Endothelial cell (in vitro differentiated cells): ENCODE measurements around the gene LBX1. TPM values are rescaled to one million over a fixed set of nuclear protein-coding genes. Genes with fewer than 3 reads are reported as not detected.

Source experiments
- DNase-seq: peaks from one replicate; pipeline ENCODE4 v3.0.0; 2021; ENCODE audit warnings: low spot score
- H3K27ac Mint-ChIP-seq: one replicate; pipeline ENCODE4 v1.8.0; 2021; ENCODE audit warnings: mixed read lengths, inconsistent platforms; ENCODE audit not compliant: unreplicated experiment
- H3K27me3 Mint-ChIP-seq: one replicate; pipeline ENCODE4 v1.8.0; 2021; ENCODE audit warnings: mild to moderate bottlenecking, moderate library complexity, mixed read lengths, inconsistent platforms; ENCODE audit not compliant: unreplicated experiment
- H3K36me3 Mint-ChIP-seq: one replicate; pipeline ENCODE4 v1.8.0; 2021; ENCODE audit warnings: mild to moderate bottlenecking, low read depth, mixed read lengths, inconsistent platforms; ENCODE audit not compliant: unreplicated experiment
- H3K4me1 Mint-ChIP-seq: one replicate; pipeline ENCODE4 v1.8.0; 2021; ENCODE audit warnings: mild to moderate bottlenecking, mixed read lengths, inconsistent platforms; ENCODE audit not compliant: unreplicated experiment
- H3K4me3 Mint-ChIP-seq: one replicate; pipeline ENCODE4 v1.8.0; 2021; ENCODE audit warnings: mild to moderate bottlenecking, mixed read lengths, inconsistent platforms; ENCODE audit not compliant: unreplicated experiment
- H3K9me3 Mint-ChIP-seq: one replicate; pipeline ENCODE4 v1.8.0; 2021; ENCODE audit warnings: mixed read lengths, inconsistent platforms; ENCODE audit not compliant: unreplicated experiment
- CTCF ChIP-seq: fragments of 200-600 bp; sonication (generic); IDR thresholded peaks from one replicate; pipeline ENCODE4 v1.5.0; 2021; ENCODE audit warnings: antibody characterized with exemption; ENCODE audit not compliant: unreplicated experiment
- total RNA-seq: library from RNA; stranded (reverse); fragmentation: NEBNext Ultra II Directional; extraction: Animal tissue kit (Norgen Biotek cat#: 25700); gene quantifications from one replicate; pipeline ENCODE4 v1.2.1, GENCODE V29; 2021; ENCODE audit not compliant: unreplicated experiment

The LBX1 gene
- total RNA-seq, 1 donor from 2014 or later, result not detected

GRCh38 chr10:101233443-101233842 is 4.2 kb upstream of the LBX1 start:
- Mint-ChIP-seq H3K27me3 (peaks cover 51% of the 10 kb centered on the region), H3K9me3 (no peaks in the 10 kb centered on the region), H3K4me3 (no peak overlapping the region), H3K4me1 (peaks cover 25% of the 10 kb centered on the region), H3K36me3 (peaks cover 4% of the 10 kb centered on the region), H3K27ac (no peak overlapping the region)
- no peak for DNase-seq
- no peak for TF ChIP-seq CTCF

- H3K36me3 Mint-ChIP-seq, result peaks cover 4% of the 10 kb centered on the region
- no peaks in the 10 kb centered on the region for H3K9me3 Mint-ChIP-seq
- peaks cover 19% of the 10 kb centered on the region for H3K4me1 Mint-ChIP-seq
- TF ChIP-seq CTCF, result no peak
- H3K27me3 Mint-ChIP-seq, result peaks cover 51% of the 10 kb centered on the region
- no peak for DNase-seq
- H3K4me3 Mint-ChIP-seq, result peak overlapping the region; percentile 10
- no peak overlapping the region for H3K27ac Mint-ChIP-seq
Observed at GRCh38 chr10:101231912-101232689, 2.8 kb upstream of the LBX1 start.

- DNase-seq, result no peak
- H3K4me1 Mint-ChIP-seq, result peaks cover 22% of the 10 kb centered on the region
- H3K36me3 Mint-ChIP-seq, result peaks cover 4% of the 10 kb centered on the region
- H3K27me3 Mint-ChIP-seq, result peaks cover 56% of the 10 kb centered on the region
- no peak overlapping the region for H3K4me3 Mint-ChIP-seq
- no peaks in the 10 kb centered on the region for H3K9me3 Mint-ChIP-seq
- H3K27ac Mint-ChIP-seq, result no peak overlapping the region
- no peak for TF ChIP-seq CTCF
Observed at GRCh38 chr10:101231092-101231491, 1.8 kb upstream of the LBX1 start.

- peaks cover 24% of the 10 kb centered on the region for H3K4me1 Mint-ChIP-seq
- peak; percentile 63 for DNase-seq
- H3K27me3 Mint-ChIP-seq, result peaks cover 59% of the 10 kb centered on the region
- H3K27ac Mint-ChIP-seq, result peak overlapping the region; percentile 61
- H3K4me3 Mint-ChIP-seq, result peak overlapping the region; percentile 51
- H3K9me3 Mint-ChIP-seq, result no peaks in the 10 kb centered on the region
- peaks cover 4% of the 10 kb centered on the region for H3K36me3 Mint-ChIP-seq
- TF ChIP-seq CTCF, result no peak
Observed at GRCh38 chr10:101230183-101230917, 1.1 kb upstream of the LBX1 start.

GRCh38 chr10:101228966-101229265 is 347 bp downstream of the LBX1 start:
- Mint-ChIP-seq H3K4me1 (peaks cover 29% of the 10 kb centered on the region), H3K36me3 (peaks cover 4% of the 10 kb centered on the region), H3K27ac (no peak overlapping the region), H3K9me3 (no peaks in the 10 kb centered on the region), H3K27me3 (peaks cover 55% of the 10 kb centered on the region), H3K4me3 (no peak overlapping the region)
- TF ChIP-seq CTCF, result no peak
- no peak for DNase-seq
